Gastrocnemius medialis (tissue), 4 donors: ENCODE measurements around the gene MARCHF3. TPM values are rescaled to one million over a fixed set of nuclear protein-coding genes. Genes with fewer than 3 reads are reported as not detected.

Source experiments
- ATAC-seq, 2 donors: fragments of 150-250 bp; one replicate each; pipeline ENCODE4 v1.9.1; 2016
- DNase-seq, 2 donors: peaks; one replicate each; pipeline ENCODE4 v3.0.0-alpha.2; 2019
- H3K27ac ChIP-seq, 4 donors: fragments of 200-600 bp; sonication (generic); 1 replicate in 1 of 4; 2 replicates in 3 of 4; pipeline ENCODE4 v1.5.1; 2016 to 2018; ENCODE audit warnings: mild to moderate bottlenecking in 2 of 4, moderate library complexity in 1 of 4
- H3K27me3 ChIP-seq, 3 donors: fragments of 200-600 bp; sonication (generic) in 2 of 3; 1 replicate in 1 of 3; 2 replicates in 2 of 3; pipeline versions ENCODE4 v1.5.1 to v1.6.0; 2016 to 2019; ENCODE audit warnings: mild to moderate bottlenecking in 1 of 3, moderate library complexity in 1 of 3
- H3K36me3 ChIP-seq, 2 donors: fragments of 200-600 bp; sonication (generic) in 1 of 2; one replicate each; pipeline ENCODE4 v1.5.1; 2017 to 2018
- H3K4me1 ChIP-seq, 2 donors: fragments of 200-600 bp; sonication (generic) in 1 of 2; one replicate each; pipeline ENCODE4 v1.5.1; 2016 to 2017; ENCODE audit warnings: mild to moderate bottlenecking in 2 of 2
- H3K4me3 ChIP-seq, 4 donors: fragments of 200-600 bp; sonication (generic) in 3 of 4; 1 replicate in 1 of 4; 2 replicates in 3 of 4; pipeline ENCODE4 v1.5.1; 2016 to 2019; ENCODE audit warnings: mild to moderate bottlenecking in 2 of 4
- H3K9me3 ChIP-seq, 3 donors: fragments of 200-600 bp; sonication (generic) in 2 of 3; 1 replicate in 1 of 3; 2 replicates in 2 of 3; pipeline ENCODE4 v1.5.1; 2016 to 2019
- CTCF ChIP-seq, 5 experiments: fragments of 450-650 bp in 3 of 5; fragments of 200-600 bp in 2 of 5; sonication (generic) in 2 of 5; IDR thresholded peaks in 4 of 5; conservative IDR thresholded peaks in 1 of 5; 1 replicate in 4 of 5; 2 replicates in 1 of 5; pipeline ENCODE4 v1.5.1; 2016 to 2019; ENCODE audit warnings: antibody characterized with exemption in 5 of 5, mild to moderate bottlenecking in 3 of 5, moderate library complexity in 3 of 5
- POLR2A ChIP-seq, 2 donors: fragments of 450-650 bp; IDR thresholded peaks; one replicate each; pipeline ENCODE4 v1.6.1; 2017; ENCODE audit warnings: antibody characterized with exemption in 2 of 2, mild to moderate bottlenecking in 2 of 2, moderate library complexity in 2 of 2
- in situ Hi-C, 4 donors: fragments of 200-750 bp; cut with MboI; loops; one replicate each; pipeline versions ENCODE4 v1.15.0 to v1.8.0; 2017; ENCODE audit warnings: low sequenced_read_pairs in 4 of 4
- intact Hi-C: fragments of 100-400 bp; cut with DNase I; formaldehyde crosslinking; loops from one replicate; pipeline ENCODE4 v1.15.1; 2023; ENCODE audit warnings: low total_unique reads
- total RNA-seq, 4 donors: library from RNA; depleted of rRNA; stranded (reverse); fragments of >200 nt; gene quantifications; one replicate each; pipeline versions ENCODE4 v1.1.0 to v1.2.3, GENCODE V29; 2016

Gene MARCHF3
- total RNA-seq, 4 donors from 2014 or later = 2.4 to 6.2 (median 3.6) TPM

GRCh38 chr5:126969548-126969947, 60.8 kb downstream of the MARCHF3 start:
- no peak overlapping the region for H3K4me3 ChIP-seq
- intact Hi-C loops (no loop called here), in situ Hi-C loops (no loop called here)
- TF ChIP-seq CTCF (IDR thresholded peaks at IDR 0.05 in 4 of 5, conservative IDR thresholded peaks at IDR 0.05 in 1 of 5) = no peak
- TF ChIP-seq POLR2A (IDR thresholded peaks at IDR 0.05) = no peak
- H3K27ac ChIP-seq = no peak overlapping the region
- H3K27me3 ChIP-seq = no peaks in the 10 kb centered on the region
- no peak for ATAC-seq
- no peaks in the 10 kb centered on the region for H3K9me3 ChIP-seq
- peaks cover 17 to 21% of the 10 kb centered on the region in 2 donors for H3K4me1 ChIP-seq
- H3K36me3 ChIP-seq = no peaks in the 10 kb centered on the region
- no peak for DNase-seq

- ATAC-seq = no peak
- no peaks in the 10 kb centered on the region for H3K36me3 ChIP-seq
- TF ChIP-seq POLR2A (IDR thresholded peaks at IDR 0.05) (no peak), CTCF (IDR thresholded peaks at IDR 0.05 in 4 of 5, conservative IDR thresholded peaks at IDR 0.05 in 1 of 5) (no peak)
- in situ Hi-C loops (no loop called here), intact Hi-C loops (no loop called here)
- H3K4me3 ChIP-seq = no peak overlapping the region
- peaks cover 11 to 18% of the 10 kb centered on the region in 2 donors for H3K4me1 ChIP-seq
- no peaks in the 10 kb centered on the region for H3K9me3 ChIP-seq
- DNase-seq = no peak
- H3K27me3 ChIP-seq = no peaks in the 10 kb centered on the region
- H3K27ac ChIP-seq = no peak overlapping the region
Measured at GRCh38 chr5:126967808-126968466, 62.4 kb downstream of the MARCHF3 start.

- no peak for ATAC-seq
- H3K27ac ChIP-seq = no peak overlapping the region
- no peaks in the 10 kb centered on the region for H3K9me3 ChIP-seq
- no peaks in the 10 kb centered on the region for H3K27me3 ChIP-seq
- no peak for DNase-seq
- in situ Hi-C loops (no loop called here), intact Hi-C loops (no loop called here)
- no peak overlapping the region for H3K4me3 ChIP-seq
- peaks cover 0 to 5% of the 10 kb centered on the region in 2 donors for H3K4me1 ChIP-seq
- no peaks in the 10 kb centered on the region for H3K36me3 ChIP-seq
- no peak for TF ChIP-seq POLR2A (IDR thresholded peaks at IDR 0.05)
- TF ChIP-seq CTCF (IDR thresholded peaks at IDR 0.05 in 4 of 5, conservative IDR thresholded peaks at IDR 0.05 in 1 of 5) = no peak
Measured at GRCh38 chr5:126965487-126965886, 64.9 kb downstream of the MARCHF3 start.

- in situ Hi-C loops = no loop called here
- DNase-seq = no peak
- H3K4me3 ChIP-seq = no peak overlapping the region
- H3K9me3 ChIP-seq = no peaks in the 10 kb centered on the region
- no peak for ATAC-seq
- no peak overlapping the region for H3K27ac ChIP-seq
- intact Hi-C loops = no loop called here
- H3K4me1 ChIP-seq = peaks cover 0 to 5% of the 10 kb centered on the region in 2 donors
- no peaks in the 10 kb centered on the region for H3K27me3 ChIP-seq
- H3K36me3 ChIP-seq = no peaks in the 10 kb centered on the region
- TF ChIP-seq POLR2A (IDR thresholded peaks at IDR 0.05) (no peak), CTCF (IDR thresholded peaks at IDR 0.05 in 4 of 5, conservative IDR thresholded peaks at IDR 0.05 in 1 of 5) (no peak)
Measured at GRCh38 chr5:126965061-126965475, 65.3 kb downstream of the MARCHF3 start.
